ENCODE data around the gene GSK3A. TPM values are rescaled to one million over a fixed set of nuclear protein-coding genes. Genes with fewer than 3 reads are reported as not detected.

The GSK3A gene
- total and polyA plus RNA-seq, 9 of the 15 experiments (the other 6 are each of a cell fraction or from before 2014, with no cell fraction given): 0.62 to 90.7 (median 33.3) TPM

DNA sequence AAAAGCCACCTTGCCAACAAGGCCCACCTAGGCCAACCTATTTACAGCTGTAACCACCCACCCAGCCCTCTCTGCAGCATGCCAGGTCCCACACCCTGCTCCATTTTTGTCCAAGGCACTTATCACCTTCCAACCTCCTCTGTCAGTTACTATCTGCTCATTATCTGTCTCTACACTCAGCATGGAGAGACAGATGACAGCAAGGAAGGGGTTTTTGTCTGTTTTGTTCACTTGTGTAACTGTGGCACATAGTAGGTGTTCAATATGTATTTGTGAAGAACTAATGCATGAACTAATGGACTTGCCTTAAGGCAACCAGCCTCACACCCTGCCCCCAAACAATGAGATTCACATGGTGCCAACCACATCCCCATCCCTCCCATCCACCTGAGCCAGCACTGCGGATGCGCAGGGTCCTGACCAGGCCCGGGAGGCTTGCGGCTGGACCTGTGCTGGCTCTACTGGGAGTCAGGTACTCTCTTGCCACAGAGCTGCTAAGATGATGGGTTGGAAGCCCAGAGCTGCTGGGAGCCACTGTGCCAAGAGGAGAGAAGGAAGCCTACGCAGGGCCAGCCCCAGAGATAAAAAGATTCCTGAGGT lies 42.2 kb downstream of the GSK3A start (continued):
- TF ChIP-seq SRSF9 (IDR thresholded peaks at IDR 0.05; ENCODE audit: borderline replicate concordance, low read depth, low read length) (no peak), CEBPG (CRISPR knock-in tag; IDR thresholded peaks at IDR 0.05) (no peak), CEBPG (tag; conservative IDR thresholded peaks at IDR 0.05 in 1 of 2, IDR thresholded peaks at IDR 0.05 in 1 of 2) (no peak)
- TF ChIP-seq, protein P1, sequence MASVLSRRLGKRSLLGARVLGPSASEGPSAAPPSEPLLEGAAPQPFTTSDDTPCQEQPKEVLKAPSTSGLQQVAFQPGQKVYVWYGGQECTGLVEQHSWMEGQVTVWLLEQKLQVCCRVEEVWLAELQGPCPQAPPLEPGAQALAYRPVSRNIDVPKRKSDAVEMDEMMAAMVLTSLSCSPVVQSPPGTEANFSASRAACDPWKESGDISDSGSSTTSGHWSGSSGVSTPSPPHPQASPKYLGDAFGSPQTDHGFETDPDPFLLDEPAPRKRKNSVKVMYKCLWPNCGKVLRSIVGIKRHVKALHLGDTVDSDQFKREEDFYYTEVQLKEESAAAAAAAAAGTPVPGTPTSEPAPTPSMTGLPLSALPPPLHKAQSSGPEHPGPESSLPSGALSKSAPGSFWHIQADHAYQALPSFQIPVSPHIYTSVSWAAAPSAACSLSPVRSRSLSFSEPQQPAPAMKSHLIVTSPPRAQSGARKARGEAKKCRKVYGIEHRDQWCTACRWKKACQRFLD (CRISPR knock-in tag; IDR thresholded peaks at IDR 0.05): 0 out of 2 replicates have a peak, but pooled peaks have one; percentile 31
- TF ChIP-seq, protein P2, sequence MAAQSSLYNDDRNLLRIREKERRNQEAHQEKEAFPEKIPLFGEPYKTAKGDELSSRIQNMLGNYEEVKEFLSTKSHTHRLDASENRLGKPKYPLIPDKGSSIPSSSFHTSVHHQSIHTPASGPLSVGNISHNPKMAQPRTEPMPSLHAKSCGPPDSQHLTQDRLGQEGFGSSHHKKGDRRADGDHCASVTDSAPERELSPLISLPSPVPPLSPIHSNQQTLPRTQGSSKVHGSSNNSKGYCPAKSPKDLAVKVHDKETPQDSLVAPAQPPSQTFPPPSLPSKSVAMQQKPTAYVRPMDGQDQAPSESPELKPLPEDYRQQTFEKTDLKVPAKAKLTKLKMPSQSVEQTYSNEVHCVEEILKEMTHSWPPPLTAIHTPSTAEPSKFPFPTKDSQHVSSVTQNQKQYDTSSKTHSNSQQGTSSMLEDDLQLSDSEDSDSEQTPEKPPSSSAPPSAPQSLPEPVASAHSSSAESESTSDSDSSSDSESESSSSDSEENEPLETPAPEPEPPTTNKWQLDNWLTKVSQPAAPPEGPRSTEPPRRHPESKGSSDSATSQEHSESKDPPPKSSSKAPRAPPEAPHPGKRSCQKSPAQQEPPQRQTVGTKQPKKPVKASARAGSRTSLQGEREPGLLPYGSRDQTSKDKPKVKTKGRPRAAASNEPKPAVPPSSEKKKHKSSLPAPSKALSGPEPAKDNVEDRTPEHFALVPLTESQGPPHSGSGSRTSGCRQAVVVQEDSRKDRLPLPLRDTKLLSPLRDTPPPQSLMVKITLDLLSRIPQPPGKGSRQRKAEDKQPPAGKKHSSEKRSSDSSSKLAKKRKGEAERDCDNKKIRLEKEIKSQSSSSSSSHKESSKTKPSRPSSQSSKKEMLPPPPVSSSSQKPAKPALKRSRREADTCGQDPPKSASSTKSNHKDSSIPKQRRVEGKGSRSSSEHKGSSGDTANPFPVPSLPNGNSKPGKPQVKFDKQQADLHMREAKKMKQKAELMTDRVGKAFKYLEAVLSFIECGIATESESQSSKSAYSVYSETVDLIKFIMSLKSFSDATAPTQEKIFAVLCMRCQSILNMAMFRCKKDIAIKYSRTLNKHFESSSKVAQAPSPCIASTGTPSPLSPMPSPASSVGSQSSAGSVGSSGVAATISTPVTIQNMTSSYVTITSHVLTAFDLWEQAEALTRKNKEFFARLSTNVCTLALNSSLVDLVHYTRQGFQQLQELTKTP (IDR thresholded peaks at IDR 0.05; ENCODE audit: low read depth in 1 of 2, partially characterized antibody in 2 of 2): peak in 1 of 2 experiments; percentile 1
